ENCODE results near the gene KLF12.
A peak's percentile ranks its signal among the peaks of the same experiment; 100 is the strongest.

Gene KLF12

GRCh38 chr13:74135326-74136083 lies 1.3 kb upstream of the KLF12 start:
- peak; percentile 51 for DNase-seq (ENCODE audit: low read depth, low spot score)

GRCh38 chr13:74134777-74135325 lies 647 bp upstream of the KLF12 start:
- DNase-seq (ENCODE audit: low read depth, low spot score), result no peak

- DNase-seq (ENCODE audit: low read depth, low spot score), result peak; percentile 85
These were observed 475 bp downstream of the KLF12 start for GRCh38 chr13:74133657-74134201.

- DNase-seq (ENCODE audit: low read depth, low spot score), result no peak
These were observed 1.2 kb downstream of the KLF12 start for GRCh38 chr13:74132776-74133656.

- DNase-seq (ENCODE audit: low read depth, low spot score), result no peak
These were observed 1.9 kb downstream of the KLF12 start for GRCh38 chr13:74132152-74132775.

GRCh38 chr13:74131227-74131626 lies 3.0 kb downstream of the KLF12 start:
- no peak for DNase-seq (ENCODE audit: low read depth, low spot score)

- DNase-seq (ENCODE audit: low read depth, low spot score), result no peak
These were observed 4.6 kb downstream of the KLF12 start for GRCh38 chr13:74129500-74130191.

- no peak for DNase-seq (ENCODE audit: low read depth, low spot score)
These were observed 5.9 kb downstream of the KLF12 start for GRCh38 chr13:74128156-74128767.

- DNase-seq (ENCODE audit: low read depth, low spot score), result no peak
These were observed 15.9 kb downstream of the KLF12 start for GRCh38 chr13:74118328-74118727.

GRCh38 chr13:74117207-74117705 lies 16.9 kb downstream of the KLF12 start:
- DNase-seq (ENCODE audit: low read depth, low spot score), result no peak

- DNase-seq (ENCODE audit: low read depth, low spot score), result no peak
These were observed 19.1 kb downstream of the KLF12 start for GRCh38 chr13:74115133-74115532.

- no peak for DNase-seq (ENCODE audit: low read depth, low spot score)
These were observed 19.6 kb downstream of the KLF12 start for GRCh38 chr13:74114641-74115040.

GRCh38 chr13:74114202-74114601 lies 20.0 kb downstream of the KLF12 start:
- no peak for DNase-seq (ENCODE audit: low read depth, low spot score)

- no peak for DNase-seq (ENCODE audit: low read depth, low spot score)
These were observed 22.0 kb downstream of the KLF12 start for GRCh38 chr13:74111901-74112824.

- no peak for DNase-seq (ENCODE audit: low read depth, low spot score)
These were observed 22.8 kb downstream of the KLF12 start for GRCh38 chr13:74111399-74111798.

- no peak for DNase-seq (ENCODE audit: low read depth, low spot score)
These were observed 24.2 kb downstream of the KLF12 start for GRCh38 chr13:74110053-74110452.

GRCh38 chr13:74107598-74107997 lies 26.6 kb downstream of the KLF12 start:
- DNase-seq (ENCODE audit: low read depth, low spot score), result no peak

- DNase-seq (ENCODE audit: low read depth, low spot score), result no peak
These were observed 28.3 kb downstream of the KLF12 start for GRCh38 chr13:74105871-74106270.

GRCh38 chr13:74104661-74105275 lies 29.4 kb downstream of the KLF12 start:
- no peak for DNase-seq (ENCODE audit: low read depth, low spot score)

Measured in smooth muscle cell of the brain vasculature (primary cell).